ENCODE results near the gene GTF2IRD1.
A peak's percentile ranks its signal among the peaks of the same experiment; 100 is the strongest.
"Not testable (repeated sequence)": the region's sequence is repeated elsewhere in the genome, so short reads cannot be mapped to it uniquely, and the experiment has no call there.

The GTF2IRD1 gene

GRCh38 chr7:74606101-74606908 is 152.6 kb downstream of the GTF2IRD1 start:
- peak in 8 of 14 donors; percentile 12 to 42 (median 28) for DNase-seq

GRCh38 chr7:74606909-74607510 is 153.3 kb downstream of the GTF2IRD1 start:
- no peak for DNase-seq

- DNase-seq, result peak in 11 of 14 donors; percentile 5 to 49 (median 33)
Observed at GRCh38 chr7:74612015-74612829, 158.5 kb downstream of the GTF2IRD1 start.

- DNase-seq, result no peak
Observed at GRCh38 chr7:74615933-74616780, 162.5 kb downstream of the GTF2IRD1 start.

- DNase-seq, result peak in 10 of 14 donors; percentile 4 to 61 (median 28)
Observed at GRCh38 chr7:74617180-74617744, 163.6 kb downstream of the GTF2IRD1 start.

- DNase-seq, result peak in 3 of 14 donors; percentile 2 to 85 (median 9)
Observed at GRCh38 chr7:74619235-74619860, 165.6 kb downstream of the GTF2IRD1 start.

GRCh38 chr7:74622228-74622749 is 168.6 kb downstream of the GTF2IRD1 start:
- DNase-seq, result no peak

GRCh38 chr7:74623135-74623534 is 169.4 kb downstream of the GTF2IRD1 start:
- DNase-seq, result no peak

GRCh38 chr7:74625446-74625845 is 171.7 kb downstream of the GTF2IRD1 start:
- DNase-seq, result no peak

GRCh38 chr7:74627661-74628411 is 174.1 kb downstream of the GTF2IRD1 start:
- DNase-seq, result peak in 6 of 14 donors; percentile 2 to 25 (median 14)

GRCh38 chr7:74632505-74632904 is 178.8 kb downstream of the GTF2IRD1 start:
- DNase-seq, result no peak

GRCh38 chr7:74633451-74633921 is 179.8 kb downstream of the GTF2IRD1 start:
- DNase-seq, result no peak

- no peak for DNase-seq
Observed at GRCh38 chr7:74637745-74638144, 184.0 kb downstream of the GTF2IRD1 start.

GRCh38 chr7:74650055-74650454 is 196.3 kb downstream of the GTF2IRD1 start:
- peak in 3 of 14 donors; percentile 5 to 8 (median 7) for DNase-seq

GRCh38 chr7:74650493-74651132 is 196.9 kb downstream of the GTF2IRD1 start:
- DNase-seq, result not testable (repeated sequence)

GRCh38 chr7:74651133-74651504 is 197.4 kb downstream of the GTF2IRD1 start:
- not testable (repeated sequence) for DNase-seq
